ENCODE measurements around the gene NDFIP1. TPM values are rescaled to one million over a fixed set of nuclear protein-coding genes. Genes with fewer than 3 reads are reported as not detected.

The NDFIP1 gene, protein sequence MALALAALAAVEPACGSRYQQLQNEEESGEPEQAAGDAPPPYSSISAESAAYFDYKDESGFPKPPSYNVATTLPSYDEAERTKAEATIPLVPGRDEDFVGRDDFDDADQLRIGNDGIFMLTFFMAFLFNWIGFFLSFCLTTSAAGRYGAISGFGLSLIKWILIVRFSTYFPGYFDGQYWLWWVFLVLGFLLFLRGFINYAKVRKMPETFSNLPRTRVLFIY
- 40.9 TPM for total RNA-seq (2021; ENCODE audit: unreplicated experiment)
- polyA plus RNA-seq (2012; ENCODE audit: insufficient read length), result 66.3 TPM
- Bru-seq, nascent RNA, result percentile 84 among the genes with signal in this experiment
- BruChase-seq, experiment 1, labeled RNA remaining after a 2-hour chase, result percentile 78 among the genes with signal in this experiment
- BruChase-seq, experiment 2, labeled RNA remaining after a 6-hour chase, result percentile 83 among the genes with signal in this experiment
- long read RNA-seq, full-length matches to known transcripts, result 165 of 179 reads
- long read RNA-seq, partial matches to known transcripts, result 8 of 179 reads
- long read RNA-seq, other reads (novel, unspliced or antisense), result 6 of 179 reads

- in situ Hi-C loops (cut with HindIII; ENCODE audit: low pct_unique_long_range_greater_than_20kb, low sequenced_read_pairs) (no loop called here), intact Hi-C loops (cut with micrococcal nuclease; ENCODE audit: unreplicated experiment) (no loop called here)
- Histone ChIP-seq H3K9me3 (ENCODE audit: control insufficient read depth, insufficient read depth, low read depth, low read length) (no peaks in the 10 kb centered on the region), H3K27ac (ENCODE audit: low read length) (peak within 1 kb of the TSS; percentile 90), H3K4me1 (ENCODE audit: control insufficient read depth, insufficient read depth, low read length) (peaks cover 19% of the 10 kb centered on the region), H3K4me3 (ENCODE audit: low read depth in 2 of 2, low read length in 2 of 2) (peak within 1 kb of the TSS; percentile 70 to 72), H3K36me3 (ENCODE audit: control insufficient read depth, insufficient read depth, low read length) (no peaks in the 10 kb centered on the region; the same call in none of the 2 replicates), H3K27me3 (ENCODE audit: control insufficient read depth, insufficient read depth, low read length) (no peaks in the 10 kb centered on the region)
- no peak for DNase-seq (ENCODE audit: low read depth, low spot score)
- POLR2A ChIA-PET, result no interaction called here
- TF ChIP-seq POLR2AphosphoS5 (IDR thresholded peaks at IDR 0.05; ENCODE audit: low read depth, low read length), result peak; percentile 58
- TF ChIP-seq TCF7L2 (IDR thresholded peaks at IDR 0.05; ENCODE audit: low read depth, low read length), result no peak
- peak; percentile 22 for TF ChIP-seq CTCF (IDR thresholded peaks at IDR 0.05)
- 0 out of 4 replicates have a peak, but pooled peaks of 1 of the 2 experiments have one; percentile 14 for TF ChIP-seq REST (IDR thresholded peaks at IDR 0.05; ENCODE audit: insufficient read depth in 1 of 2, low read depth in 2 of 2, low read length in 1 of 2)
- TF ChIP-seq SIN3A (IDR thresholded peaks at IDR 0.05; ENCODE audit: borderline replicate concordance, insufficient read depth, low read depth, low read length), result no peak; the same call in 1 of the 2 replicates
- ATAC-seq, result peak; percentile 100
- CTCF ChIA-PET, result interaction anchor here (0.6 kb wide), 1 partner anchor 15 kb away, joined by 4 read pairs; no protein-coding TSS in a partner anchor
- BruUV-seq (replicated peaks), result no TSS peak
Observed at GRCh38 chr5:142108432-142109330, at the start of gene NDFIP1. Gene NDFIP1 (plus strand): TSS chr5:142108779. CDS start chr5:142108975, 196 bp downstream.

DNA sequence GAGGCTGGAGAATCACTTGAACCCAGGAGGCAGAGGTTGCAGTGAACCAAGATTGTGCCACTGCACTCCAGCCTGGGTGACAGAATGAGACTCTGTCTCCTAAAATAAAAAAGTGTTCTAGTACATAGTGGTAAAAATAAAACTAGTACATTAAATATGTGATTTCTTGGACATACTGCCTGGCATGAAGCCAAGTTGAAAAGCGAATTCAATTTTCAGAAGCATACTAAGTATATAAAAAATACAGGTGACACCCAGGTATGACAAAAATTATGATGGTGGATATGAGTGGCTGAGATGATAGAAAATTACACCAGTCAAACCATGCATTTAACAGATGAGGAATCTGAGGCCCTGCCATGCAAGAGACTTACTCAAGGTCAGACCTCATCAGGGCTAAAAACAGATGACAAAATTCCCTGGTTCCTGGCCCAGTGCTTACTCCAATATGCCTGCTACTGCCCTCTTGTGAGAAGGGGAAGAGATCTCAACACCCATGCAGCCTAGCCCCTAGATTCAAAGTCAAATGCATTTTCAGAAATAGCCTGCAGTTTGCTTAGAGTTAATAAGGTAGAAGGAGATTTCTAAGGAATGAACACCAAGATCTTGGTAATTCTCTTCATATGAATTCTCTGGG is 49.2 kb upstream of the NDFIP1 start:
- H3K4me1 ChIP-seq (ENCODE audit: control insufficient read depth, insufficient read depth, low read length), result no peaks in the 10 kb centered on the region
- ChIA-PET CTCF (no interaction called here), POLR2A (no interaction called here)
- in situ Hi-C loops (cut with HindIII; ENCODE audit: low pct_unique_long_range_greater_than_20kb, low sequenced_read_pairs), result no loop called here
- DNase-seq (ENCODE audit: low read depth, low spot score) (no peak), ATAC-seq (no peak)
- H3K4me3 ChIP-seq (ENCODE audit: low read depth in 2 of 2, low read length in 2 of 2), result no peak overlapping the region
- TF ChIP-seq SIN3A (IDR thresholded peaks at IDR 0.05; ENCODE audit: borderline replicate concordance, insufficient read depth, low read depth, low read length) (no peak), TCF7L2 (IDR thresholded peaks at IDR 0.05; ENCODE audit: low read depth, low read length) (no peak), REST (IDR thresholded peaks at IDR 0.05; ENCODE audit: insufficient read depth in 1 of 2, low read depth in 2 of 2, low read length in 1 of 2) (no peak), CTCF (IDR thresholded peaks at IDR 0.05) (no peak)
- no peaks in the 10 kb centered on the region for H3K27me3 ChIP-seq (ENCODE audit: control insufficient read depth, insufficient read depth, low read length)
- intact Hi-C loops (cut with micrococcal nuclease; ENCODE audit: unreplicated experiment), result no loop called here
- no peak overlapping the region for H3K27ac ChIP-seq (ENCODE audit: low read length)
- no TSS peak for BruUV-seq (replicated peaks)
- no peaks in the 10 kb centered on the region for H3K9me3 ChIP-seq (ENCODE audit: control insufficient read depth, insufficient read depth, low read depth, low read length)
- no peaks in the 10 kb centered on the region for H3K36me3 ChIP-seq (ENCODE audit: control insufficient read depth, insufficient read depth, low read length)
